ENCODE results near the gene TTC39A.
"Not testable (repeated sequence)": the region's sequence is repeated elsewhere in the genome, so short reads cannot be mapped to it uniquely, and the experiment has no call there.

Gene TTC39A

DNA sequence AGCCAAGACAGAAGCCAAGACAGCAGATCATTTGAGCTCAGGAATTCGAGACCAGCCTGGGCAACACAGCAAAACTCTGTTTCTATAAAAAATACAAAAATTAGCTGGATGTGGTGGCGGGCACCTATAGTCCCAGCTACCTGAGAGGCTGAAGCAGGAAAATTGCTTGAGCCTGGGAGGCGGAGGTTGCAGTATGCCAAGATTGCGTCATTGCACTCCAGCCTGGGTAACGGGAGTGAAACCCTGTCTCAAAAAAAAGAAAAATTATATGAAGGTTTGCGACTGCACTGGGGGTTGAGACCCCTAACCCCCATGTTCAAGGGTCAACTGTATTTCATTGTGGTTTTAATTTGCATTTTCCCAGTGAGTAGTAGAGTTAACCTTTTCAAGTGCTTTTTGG is 78.0 kb downstream of the TTC39A start:
- TF ChIP-seq, protein P1, sequence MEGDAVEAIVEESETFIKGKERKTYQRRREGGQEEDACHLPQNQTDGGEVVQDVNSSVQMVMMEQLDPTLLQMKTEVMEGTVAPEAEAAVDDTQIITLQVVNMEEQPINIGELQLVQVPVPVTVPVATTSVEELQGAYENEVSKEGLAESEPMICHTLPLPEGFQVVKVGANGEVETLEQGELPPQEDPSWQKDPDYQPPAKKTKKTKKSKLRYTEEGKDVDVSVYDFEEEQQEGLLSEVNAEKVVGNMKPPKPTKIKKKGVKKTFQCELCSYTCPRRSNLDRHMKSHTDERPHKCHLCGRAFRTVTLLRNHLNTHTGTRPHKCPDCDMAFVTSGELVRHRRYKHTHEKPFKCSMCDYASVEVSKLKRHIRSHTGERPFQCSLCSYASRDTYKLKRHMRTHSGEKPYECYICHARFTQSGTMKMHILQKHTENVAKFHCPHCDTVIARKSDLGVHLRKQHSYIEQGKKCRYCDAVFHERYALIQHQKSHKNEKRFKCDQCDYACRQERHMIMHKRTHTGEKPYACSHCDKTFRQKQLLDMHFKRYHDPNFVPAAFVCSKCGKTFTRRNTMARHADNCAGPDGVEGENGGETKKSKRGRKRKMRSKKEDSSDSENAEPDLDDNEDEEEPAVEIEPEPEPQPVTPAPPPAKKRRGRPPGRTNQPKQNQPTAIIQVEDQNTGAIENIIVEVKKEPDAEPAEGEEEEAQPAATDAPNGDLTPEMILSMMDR (IDR thresholded peaks at IDR 0.05; ENCODE audit: insufficient read depth, low read length, poor library complexity, severe bottlenecking): no peak
- no peak for TF ChIP-seq EZH2phosphoT487 (conservative IDR thresholded peaks at IDR 0.05; ENCODE audit: low read length)
- H3F3A ChIP-seq (ENCODE audit: insufficient read depth): no peaks in the 10 kb centered on the region
- H3K9ac ChIP-seq (ENCODE audit: low read length): no peak overlapping the region
- no peaks in the 10 kb centered on the region for H3K9me2 ChIP-seq (replicated peaks; ENCODE audit: insufficient read depth, low read length)
- H3K79me2 ChIP-seq (ENCODE audit: insufficient read depth, low read length): no peaks in the 10 kb centered on the region
- no peak overlapping the region for H2AFZ ChIP-seq (ENCODE audit: low read depth, low read length, severe bottlenecking)
- no peak overlapping the region for H3K4me3 ChIP-seq (ENCODE audit: insufficient read depth, low read length, poor library complexity, severe bottlenecking)
- 0 out of 2 replicates have a peak, but pooled peaks cover 5% of the 10 kb centered on the region for H4K20me1 ChIP-seq (ENCODE audit: low read depth, low read length)
- H3K4me2 ChIP-seq (ENCODE audit: low read depth, low read length, poor library complexity, severe bottlenecking): no peak overlapping the region
- H3K9me3 ChIP-seq (ENCODE audit: insufficient read depth, low read length): no peaks in the 10 kb centered on the region
- H3K27ac ChIP-seq (ENCODE audit: low read depth, low read length): no peak overlapping the region
- no peaks in the 10 kb centered on the region for H3K36me3 ChIP-seq (ENCODE audit: low read length)
- no peaks in the 10 kb centered on the region for H3K27me3 ChIP-seq (ENCODE audit: low read length)

DNA sequence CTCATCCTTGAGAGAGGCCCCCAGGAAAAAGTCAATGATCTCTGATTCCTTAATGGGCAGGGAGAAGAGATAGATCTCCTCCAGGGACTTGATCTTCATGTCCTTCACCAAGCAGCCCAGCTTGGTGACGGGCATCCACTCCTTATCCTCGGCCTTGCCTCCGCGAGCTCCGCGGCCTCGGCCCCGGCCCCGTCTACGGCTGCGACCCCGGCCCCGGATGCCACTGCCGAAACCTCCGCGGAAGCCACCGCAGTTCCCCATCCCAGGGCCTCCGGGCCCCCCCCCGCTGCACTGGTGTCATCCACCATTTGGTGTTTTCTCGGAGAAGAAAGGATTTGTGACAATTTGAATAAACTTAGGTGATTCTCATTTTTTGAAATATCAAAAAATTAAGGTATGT is 79.2 kb downstream of the TTC39A start:
- not testable (repeated sequence) for H3K27me3 ChIP-seq (ENCODE audit: low read length); H3K4me3 ChIP-seq (ENCODE audit: insufficient read depth, low read length, poor library complexity, severe bottlenecking); H4K20me1 ChIP-seq (ENCODE audit: low read depth, low read length); H3K9ac ChIP-seq (ENCODE audit: low read length); H2AFZ ChIP-seq (ENCODE audit: low read depth, low read length, severe bottlenecking); H3K36me3 ChIP-seq (ENCODE audit: low read length); H3K27ac ChIP-seq (ENCODE audit: low read depth, low read length); H3F3A ChIP-seq (ENCODE audit: insufficient read depth); H3K79me2 ChIP-seq (ENCODE audit: insufficient read depth, low read length); H3K9me2 ChIP-seq (replicated peaks; ENCODE audit: insufficient read depth, low read length); H3K9me3 ChIP-seq (ENCODE audit: insufficient read depth, low read length); H3K4me2 ChIP-seq (ENCODE audit: low read depth, low read length, poor library complexity, severe bottlenecking)

DNA sequence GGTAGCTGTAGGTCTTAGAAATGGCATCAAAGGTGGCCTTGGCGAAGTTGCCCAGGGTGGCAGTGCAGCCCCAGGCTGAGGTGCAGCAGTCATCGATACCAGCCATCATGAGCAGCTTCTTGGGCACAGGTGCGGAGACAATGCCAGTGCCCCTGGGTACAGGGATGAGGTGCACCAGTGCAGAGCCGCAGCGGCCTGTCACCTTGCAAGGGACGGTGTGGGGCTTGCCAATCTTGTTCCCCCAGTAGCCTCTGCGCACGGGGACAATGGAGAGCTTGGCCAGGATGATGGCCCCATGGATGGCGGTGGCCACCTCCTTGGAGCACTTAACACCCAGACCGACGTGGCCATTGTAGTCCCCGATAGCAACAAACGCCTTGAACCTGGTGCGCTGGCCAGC is 79.6 kb downstream of the TTC39A start:
- not testable (repeated sequence) for H3K9me3 ChIP-seq (ENCODE audit: insufficient read depth, low read length); H4K20me1 ChIP-seq (ENCODE audit: low read depth, low read length); H3K4me2 ChIP-seq (ENCODE audit: low read depth, low read length, poor library complexity, severe bottlenecking); H3K36me3 ChIP-seq (ENCODE audit: low read length); H3F3A ChIP-seq (ENCODE audit: insufficient read depth); H3K4me3 ChIP-seq (ENCODE audit: insufficient read depth, low read length, poor library complexity, severe bottlenecking); H3K9ac ChIP-seq (ENCODE audit: low read length); H3K27me3 ChIP-seq (ENCODE audit: low read length); H2AFZ ChIP-seq (ENCODE audit: low read depth, low read length, severe bottlenecking); H3K79me2 ChIP-seq (ENCODE audit: insufficient read depth, low read length); H3K27ac ChIP-seq (ENCODE audit: low read depth, low read length); H3K9me2 ChIP-seq (replicated peaks; ENCODE audit: insufficient read depth, low read length)

DNA sequence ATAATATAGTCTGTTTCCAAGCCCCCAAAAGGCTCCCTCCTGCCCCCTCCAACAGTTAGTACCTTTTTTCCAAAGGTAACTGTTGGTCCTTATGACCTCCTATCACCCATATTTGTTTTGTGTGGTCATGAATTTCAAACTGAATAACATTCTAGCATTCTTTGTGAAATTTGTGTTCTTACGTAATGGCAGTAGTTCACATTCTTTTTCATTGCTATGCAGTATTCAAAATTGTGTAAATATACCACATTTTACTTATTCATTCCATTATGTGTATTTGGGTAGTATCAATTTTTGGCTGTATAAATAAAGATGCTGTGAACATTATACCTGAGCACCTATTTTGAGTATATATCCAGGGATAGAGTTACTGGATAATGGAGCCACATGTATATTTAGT is 80.9 kb downstream of the TTC39A start:
- H3K9me3 ChIP-seq (ENCODE audit: insufficient read depth, low read length): no peaks in the 10 kb centered on the region
- H3K4me3 ChIP-seq (ENCODE audit: insufficient read depth, low read length, poor library complexity, severe bottlenecking): no peak overlapping the region
- H4K20me1 ChIP-seq (ENCODE audit: low read depth, low read length): peaks cover 5% of the 10 kb centered on the region; the same call in 1 of the 2 replicates
- no peaks in the 10 kb centered on the region for H3K9me2 ChIP-seq (replicated peaks; ENCODE audit: insufficient read depth, low read length)
- H3K36me3 ChIP-seq (ENCODE audit: low read length): no peaks in the 10 kb centered on the region
- TF ChIP-seq, protein P1 (IDR thresholded peaks at IDR 0.05; ENCODE audit: insufficient read depth, low read length, poor library complexity, severe bottlenecking): no peak
- no peak for TF ChIP-seq EZH2phosphoT487 (conservative IDR thresholded peaks at IDR 0.05; ENCODE audit: low read length)
- no peak overlapping the region for H3K9ac ChIP-seq (ENCODE audit: low read length)
- no peaks in the 10 kb centered on the region for H3K27me3 ChIP-seq (ENCODE audit: low read length)
- H2AFZ ChIP-seq (ENCODE audit: low read depth, low read length, severe bottlenecking): no peak overlapping the region
- no peak overlapping the region for H3K27ac ChIP-seq (ENCODE audit: low read depth, low read length)
- no peaks in the 10 kb centered on the region for H3K79me2 ChIP-seq (ENCODE audit: insufficient read depth, low read length)
- H3F3A ChIP-seq (ENCODE audit: insufficient read depth): no peaks in the 10 kb centered on the region
- no peak overlapping the region for H3K4me2 ChIP-seq (ENCODE audit: low read depth, low read length, poor library complexity, severe bottlenecking)
